CD4-positive, CD25-positive, alpha-beta regulatory T cell (primary cell): Measurements from ENCODE around the gene TDG. TPM values are rescaled to one million over a fixed set of nuclear protein-coding genes. Genes with fewer than 3 reads are reported as not detected.

Experiments used
- ATAC-seq, 2 donors: fragments of 150-1000 bp; cut with Tn5 transposase; one replicate each; pipeline ENCODE4 v1.10.0; 2021; ENCODE audit warnings: low read depth in 2 of 2, moderate number of reproducible peaks in 2 of 2, moderate library complexity in 1 of 2
- DNase-seq, 3 donors: peaks; one replicate each; pipeline versions ENCODE4 v3.0.0 to v3.0.0-alpha.2; 2012 to 2022; ENCODE audit warnings: mixed read lengths in 1 of 3
- H3K27ac ChIP-seq: one replicate; pipeline ENCODE4 v1.7.0; 2013; ENCODE audit warnings: mild to moderate bottlenecking, low read length; ENCODE audit not compliant: insufficient read depth, poor library complexity, severe bottlenecking
- H3K27me3 ChIP-seq: one replicate; pipeline ENCODE4 v1.7.0; 2013; ENCODE audit warnings: low read length; ENCODE audit not compliant: control insufficient read depth, insufficient read depth
- H3K36me3 ChIP-seq: one replicate; pipeline ENCODE4 v1.7.0; 2013; ENCODE audit warnings: mild to moderate bottlenecking, low read length, moderate library complexity; ENCODE audit not compliant: control insufficient read depth, insufficient read depth
- H3K4me1 ChIP-seq: 2 replicates; pipeline ENCODE4 v1.7.0; 2013; ENCODE audit warnings: mild to moderate bottlenecking, low read length; ENCODE audit not compliant: insufficient read depth, control insufficient read depth, poor library complexity, severe bottlenecking
- H3K4me3 ChIP-seq: one replicate; pipeline ENCODE4 v1.7.0; 2013; ENCODE audit warnings: low read depth, mild to moderate bottlenecking, low read length, moderate library complexity
- H3K9me3 ChIP-seq, 2 experiments: 1 replicate in 1 of 2; 2 replicates in 1 of 2; pipeline ENCODE4 v1.7.0; 2013; ENCODE audit warnings: low read length in 2 of 2, mild to moderate bottlenecking in 1 of 2, moderate library complexity in 1 of 2; ENCODE audit not compliant: control insufficient read depth in 2 of 2
- H3K27ac Mint-ChIP-seq, 3 donors: one replicate each; pipeline ENCODE4 v1.8.0; 2020 to 2022; ENCODE audit warnings: mild to moderate bottlenecking in 3 of 3, mixed read lengths in 3 of 3, moderate library complexity in 2 of 3
- H3K27me3 Mint-ChIP-seq: one replicate; pipeline ENCODE4 v1.8.0; 2022; ENCODE audit warnings: mild to moderate bottlenecking, mixed read lengths
- H3K36me3 Mint-ChIP-seq: one replicate; pipeline ENCODE4 v1.8.0; 2020; ENCODE audit warnings: mixed read lengths
- H3K4me1 Mint-ChIP-seq, 4 donors: one replicate each; pipeline ENCODE4 v1.8.0; 2020 to 2022; ENCODE audit warnings: mixed read lengths in 4 of 4, mild to moderate bottlenecking in 1 of 4
- H3K4me3 Mint-ChIP-seq, 4 donors: one replicate each; pipeline ENCODE4 v1.8.0; 2020 to 2022; ENCODE audit warnings: mild to moderate bottlenecking in 4 of 4, mixed read lengths in 4 of 4, moderate library complexity in 3 of 4
- H3K9me3 Mint-ChIP-seq, 7 donors: one replicate each; pipeline ENCODE4 v1.8.0; 2020 to 2022; ENCODE audit warnings: mixed read lengths in 7 of 7, mild to moderate bottlenecking in 3 of 7, moderate library complexity in 2 of 7
- polyA plus RNA-seq, 4 donors: library from polyadenylated mRNA; unstranded; fragments of 300-500 nt; fragmentation: Illumina TruSeq; gene quantifications; one replicate each; pipeline ENCODE4 v1.2.3, GENCODE V29; 2021
- total RNA-seq: library from RNA; stranded (reverse); gene quantifications from one replicate; pipeline ENCODE4 v1.2.3, GENCODE V29; 2022

Gene TDG
- total and polyA plus RNA-seq, 5 donors from 2014 or later: 18.6 to 26.7 (median 22.0) TPM

DNA sequence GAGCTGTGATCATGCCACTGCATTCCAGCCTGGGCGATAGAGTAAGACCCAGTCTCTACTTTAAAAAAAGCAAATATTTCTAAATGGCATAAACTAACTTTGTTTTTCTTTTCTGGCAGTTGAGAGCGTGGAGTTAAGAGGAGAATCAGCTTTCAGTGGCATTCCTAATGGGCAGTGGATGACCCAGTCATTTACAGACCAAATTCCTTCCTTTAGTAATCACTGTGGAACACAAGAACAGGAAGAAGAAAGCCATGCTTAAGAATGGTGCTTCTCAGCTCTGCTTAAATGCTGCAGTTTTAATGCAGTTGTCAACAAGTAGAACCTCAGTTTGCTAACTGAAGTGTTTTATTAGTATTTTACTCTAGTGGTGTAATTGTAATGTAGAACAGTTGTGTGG, 21.2 kb downstream of the TDG start:
- H3K36me3 ChIP-seq: peaks cover 59% of the 10 kb centered on the region
- H3K4me3 Mint-ChIP-seq: no peak overlapping the region
- H3K4me1 ChIP-seq: no peaks in the 10 kb centered on the region
- no peaks in the 10 kb centered on the region for H3K27me3 ChIP-seq
- no peak overlapping the region for H3K27ac Mint-ChIP-seq
- H3K36me3 Mint-ChIP-seq: peaks cover 9% of the 10 kb centered on the region
- no peak overlapping the region for H3K27ac ChIP-seq
- DNase-seq (no peak), ATAC-seq (no peak)
- no peaks in the 10 kb centered on the region for H3K9me3 ChIP-seq
- no peaks in the 10 kb centered on the region for H3K27me3 Mint-ChIP-seq
- H3K4me3 ChIP-seq: no peak overlapping the region
- peaks cover 0 to 5% (median under 1%) of the 10 kb centered on the region in 4 donors for H3K4me1 Mint-ChIP-seq
- H3K9me3 Mint-ChIP-seq: no peaks in the 10 kb centered on the region

DNA sequence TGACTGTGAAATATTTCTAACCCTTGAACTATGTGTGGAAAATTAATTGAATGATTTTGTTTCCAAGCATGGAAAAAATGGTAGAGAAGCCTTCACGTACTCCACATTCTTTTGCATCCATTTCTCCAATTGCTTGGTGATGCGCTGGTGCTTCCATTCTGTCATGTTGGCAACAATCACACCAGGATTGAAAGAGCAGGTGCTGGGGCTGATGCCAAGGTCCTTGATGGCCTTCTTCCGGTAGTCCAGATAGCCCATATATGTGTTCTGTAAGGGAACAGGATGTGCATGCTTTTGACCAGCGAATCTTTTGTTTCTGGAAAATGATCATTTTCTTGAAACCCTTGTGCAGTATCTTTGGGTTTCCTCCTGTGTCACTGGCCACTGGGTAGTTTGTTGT, 28.6 kb downstream of the TDG start:
- Histone ChIP-seq H3K4me3 (no peak overlapping the region), H3K36me3 (peaks cover 3% of the 10 kb centered on the region), H3K9me3 (no peaks in the 10 kb centered on the region), H3K27ac (no peak overlapping the region), H3K27me3 (peaks cover 4% of the 10 kb centered on the region), H3K4me1 (no peaks in the 10 kb centered on the region)
- Mint-ChIP-seq H3K27ac (no peak overlapping the region), H3K9me3 (peaks cover 0 to 3% (median 0%) of the 10 kb centered on the region in 7 donors), H3K27me3 (peaks cover 22% of the 10 kb centered on the region), H3K36me3 (no peaks in the 10 kb centered on the region), H3K4me3 (no peak overlapping the region), H3K4me1 (peaks cover 0 to 5% (median 0%) of the 10 kb centered on the region in 4 donors)
- DNase-seq: no peak
- no peak for ATAC-seq

DNA sequence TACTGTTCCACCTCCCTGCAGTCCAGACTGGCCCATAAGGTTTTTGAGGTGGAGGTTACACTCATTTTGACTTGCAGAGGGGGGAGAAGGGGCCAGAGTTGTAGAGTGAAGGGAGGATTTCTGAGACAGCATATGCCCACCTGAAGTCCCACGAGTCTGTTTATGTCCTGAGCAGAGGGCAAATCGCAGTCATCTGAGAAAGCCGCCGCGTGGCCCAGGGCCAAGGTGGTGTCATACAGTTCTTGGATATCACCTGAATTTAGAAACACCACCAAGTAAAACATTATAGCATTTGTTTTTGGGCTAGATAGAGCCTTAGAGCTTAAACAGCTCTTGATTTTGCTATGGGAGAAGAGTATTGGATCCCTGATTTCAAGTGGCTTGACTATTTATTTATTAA, 30.9 kb downstream of the TDG start:
- no peak overlapping the region for H3K4me3 ChIP-seq
- no peaks in the 10 kb centered on the region for H3K4me1 ChIP-seq
- DNase-seq (no peak), ATAC-seq (no peak)
- H3K27ac ChIP-seq: no peak overlapping the region
- H3K27ac Mint-ChIP-seq: no peak overlapping the region
- peaks cover 12% of the 10 kb centered on the region for H3K27me3 ChIP-seq
- no peaks in the 10 kb centered on the region for H3K36me3 ChIP-seq
- no peaks in the 10 kb centered on the region for H3K4me1 Mint-ChIP-seq
- H3K4me3 Mint-ChIP-seq: no peak overlapping the region
- peaks cover 0 to 6% (median 0%) of the 10 kb centered on the region in 7 donors for H3K9me3 Mint-ChIP-seq
- H3K27me3 Mint-ChIP-seq: peaks cover 31% of the 10 kb centered on the region
- no peaks in the 10 kb centered on the region for H3K9me3 ChIP-seq
- no peaks in the 10 kb centered on the region for H3K36me3 Mint-ChIP-seq

DNA sequence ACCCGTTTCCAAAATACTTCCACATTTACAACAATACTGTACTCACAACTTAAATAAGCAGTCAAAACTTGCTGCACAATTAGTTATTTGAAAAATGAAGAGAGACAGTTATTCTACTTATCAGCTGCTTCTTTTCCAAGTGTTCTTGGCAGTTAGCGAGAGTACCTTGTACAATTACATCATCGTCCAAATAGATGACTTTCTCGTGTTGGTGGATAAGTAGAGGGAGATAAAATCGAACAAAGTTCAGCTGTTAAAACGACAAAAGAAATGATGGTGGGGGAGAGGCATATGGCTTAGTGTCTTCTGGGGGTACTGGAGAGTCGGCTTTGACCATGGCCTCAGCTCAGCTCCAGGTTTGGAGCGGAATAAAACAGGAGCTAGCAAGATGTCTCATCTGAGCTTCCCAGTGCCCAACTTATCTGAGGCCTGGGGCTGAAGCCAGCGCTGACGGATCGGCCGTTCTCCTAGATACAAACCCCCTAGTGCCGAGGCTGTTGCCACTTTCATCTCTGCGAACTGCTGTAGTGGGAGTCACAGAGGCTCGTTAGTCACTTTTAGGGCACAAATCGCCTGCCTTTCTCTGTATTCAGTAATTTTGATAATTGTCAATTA, 31.7 kb downstream of the TDG start:
- Histone ChIP-seq H3K36me3 (no peaks in the 10 kb centered on the region), H3K27me3 (peaks cover 12% of the 10 kb centered on the region), H3K27ac (no peak overlapping the region), H3K4me3 (no peak overlapping the region), H3K4me1 (no peaks in the 10 kb centered on the region), H3K9me3 (no peaks in the 10 kb centered on the region)
- no peak for ATAC-seq
- H3K4me1 Mint-ChIP-seq: no peaks in the 10 kb centered on the region
- peaks cover 37% of the 10 kb centered on the region for H3K27me3 Mint-ChIP-seq
- no peak overlapping the region for H3K4me3 Mint-ChIP-seq
- H3K9me3 Mint-ChIP-seq: peaks cover 0 to 6% (median 0%) of the 10 kb centered on the region in 7 donors
- no peaks in the 10 kb centered on the region for H3K36me3 Mint-ChIP-seq
- DNase-seq: no peak
- no peak overlapping the region for H3K27ac Mint-ChIP-seq

DNA sequence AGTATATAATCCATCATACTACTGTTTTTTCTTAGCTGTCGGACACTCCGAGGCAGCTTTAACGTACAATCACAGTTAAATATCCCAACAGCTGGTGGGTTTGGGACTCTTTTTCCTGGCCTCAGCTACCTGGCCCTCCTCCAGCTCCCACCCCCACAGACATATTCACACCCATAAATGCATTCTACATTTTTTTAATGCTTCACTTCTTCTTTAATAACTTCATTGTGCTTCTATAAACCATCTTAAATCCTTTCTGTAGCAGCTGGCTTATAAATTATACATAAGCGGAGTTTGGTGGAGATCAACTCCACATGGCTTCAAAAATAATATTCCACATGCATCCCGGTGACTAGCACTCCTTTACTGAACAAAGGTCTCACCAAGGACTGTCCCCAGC, 33.3 kb downstream of the TDG start:
- no peak overlapping the region for H3K4me3 Mint-ChIP-seq
- DNase-seq: no peak
- peaks cover 49% of the 10 kb centered on the region for H3K27me3 Mint-ChIP-seq
- Histone ChIP-seq H3K27ac (no peak overlapping the region), H3K27me3 (peaks cover 19% of the 10 kb centered on the region), H3K9me3 (no peaks in the 10 kb centered on the region), H3K36me3 (no peaks in the 10 kb centered on the region), H3K4me1 (no peaks in the 10 kb centered on the region), H3K4me3 (no peak overlapping the region)
- H3K27ac Mint-ChIP-seq: no peak overlapping the region
- peaks cover 0 to 6% (median 0%) of the 10 kb centered on the region in 7 donors for H3K9me3 Mint-ChIP-seq
- H3K4me1 Mint-ChIP-seq: no peaks in the 10 kb centered on the region
- no peaks in the 10 kb centered on the region for H3K36me3 Mint-ChIP-seq
- no peak for ATAC-seq

DNA sequence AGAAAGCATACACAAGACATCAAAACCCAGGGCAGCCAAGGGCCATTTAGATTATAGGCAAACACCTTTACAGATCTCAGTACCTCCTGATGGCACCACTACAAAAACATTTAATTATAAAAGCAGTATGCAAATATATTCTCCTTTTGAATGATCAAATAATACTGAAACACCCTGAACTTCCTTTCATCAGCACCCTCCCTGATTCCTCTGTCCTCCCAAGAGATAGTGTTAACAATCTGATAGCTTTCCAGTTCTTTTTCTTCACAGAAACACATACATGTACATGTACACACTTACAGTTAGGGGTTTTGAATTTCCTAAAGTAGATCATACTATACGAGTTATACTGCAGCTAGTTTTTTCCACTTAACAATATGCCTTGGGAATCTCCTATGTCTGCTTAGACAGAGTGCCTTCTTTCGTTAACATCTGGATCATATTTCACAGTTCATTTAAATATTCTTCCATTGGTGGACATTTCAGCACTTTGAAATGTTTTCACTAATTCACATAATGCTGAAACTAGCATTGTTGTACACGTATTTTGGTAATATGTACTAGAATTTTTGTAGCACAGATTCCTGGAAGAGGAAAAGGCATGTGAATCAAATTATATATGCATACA, 35.2 kb downstream of the TDG start:
- peaks cover 39% of the 10 kb centered on the region for H3K27me3 Mint-ChIP-seq
- H3K36me3 Mint-ChIP-seq: no peaks in the 10 kb centered on the region
- Histone ChIP-seq H3K36me3 (no peaks in the 10 kb centered on the region), H3K4me3 (no peak overlapping the region), H3K27me3 (peaks cover 19% of the 10 kb centered on the region), H3K4me1 (no peaks in the 10 kb centered on the region), H3K27ac (no peak overlapping the region), H3K9me3 (no peaks in the 10 kb centered on the region)
- no peak overlapping the region for H3K27ac Mint-ChIP-seq
- DNase-seq (no peak), ATAC-seq (no peak)
- no peaks in the 10 kb centered on the region for H3K4me1 Mint-ChIP-seq
- H3K9me3 Mint-ChIP-seq: peaks cover 0 to 6% (median 0%) of the 10 kb centered on the region in 7 donors
- H3K4me3 Mint-ChIP-seq: no peak overlapping the region

DNA sequence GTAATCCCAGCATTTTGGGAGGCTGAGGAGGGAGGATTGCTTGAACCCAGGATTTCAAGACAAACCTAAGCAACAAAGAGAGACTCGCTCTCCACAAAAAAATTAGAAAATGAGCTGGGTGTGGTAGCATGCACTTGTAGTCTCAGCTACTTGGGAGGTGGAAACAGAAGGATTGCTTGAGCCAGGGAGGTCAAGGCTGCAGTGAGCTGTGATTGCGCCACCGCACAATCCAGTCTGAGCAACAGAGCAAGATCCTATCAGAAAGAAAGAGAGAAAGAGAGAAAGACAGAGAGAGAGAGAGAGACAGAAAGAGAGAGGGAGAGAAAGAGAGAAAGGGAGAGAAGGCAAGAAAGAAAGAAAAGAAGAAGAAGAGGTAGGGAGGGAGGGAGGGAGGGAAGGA, 37.0 kb downstream of the TDG start:
- Histone ChIP-seq H3K27me3 (peaks cover 22% of the 10 kb centered on the region), H3K27ac (no peak overlapping the region)
- peaks cover 52% of the 10 kb centered on the region for H3K27me3 Mint-ChIP-seq

DNA sequence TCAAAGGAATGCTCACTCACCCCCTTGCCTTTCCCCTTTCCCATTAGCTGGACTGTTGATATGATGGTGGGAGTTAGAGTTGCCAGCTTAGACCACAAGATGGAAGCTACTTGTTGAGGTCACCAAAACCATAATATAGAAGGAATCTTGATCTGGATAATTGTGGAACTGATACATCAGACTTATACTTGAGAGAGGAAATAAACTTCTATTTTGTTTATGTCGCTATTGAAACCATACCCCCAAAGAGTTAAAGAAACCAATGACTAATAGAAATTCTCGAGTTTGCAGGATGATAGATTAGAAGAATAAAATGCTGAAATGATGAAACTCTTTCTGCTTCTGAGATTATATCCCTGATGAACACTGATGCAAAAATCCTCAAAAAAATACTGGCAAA, 37.9 kb downstream of the TDG start:
- H3K27ac ChIP-seq: no peak overlapping the region
- H3K9me3 Mint-ChIP-seq: peaks cover 0 to 4% (median 0%) of the 10 kb centered on the region in 7 donors
- no peaks in the 10 kb centered on the region for H3K36me3 ChIP-seq
- H3K27ac Mint-ChIP-seq: no peak overlapping the region
- DNase-seq (no peak), ATAC-seq (no peak)
- no peaks in the 10 kb centered on the region for H3K9me3 ChIP-seq
- H3K4me1 ChIP-seq: no peaks in the 10 kb centered on the region
- no peaks in the 10 kb centered on the region for H3K4me1 Mint-ChIP-seq
- H3K27me3 Mint-ChIP-seq: peaks cover 53% of the 10 kb centered on the region
- no peak overlapping the region for H3K4me3 ChIP-seq
- no peaks in the 10 kb centered on the region for H3K36me3 Mint-ChIP-seq
- peaks cover 22% of the 10 kb centered on the region for H3K27me3 ChIP-seq
- H3K4me3 Mint-ChIP-seq: no peak overlapping the region

More for the DNA sequence above, 37.0 kb downstream of the TDG start:
- H3K9me3 ChIP-seq: no peaks in the 10 kb centered on the region
- DNase-seq (no peak), ATAC-seq (no peak)
- H3K4me3 Mint-ChIP-seq: no peak overlapping the region
- H3K36me3 ChIP-seq: no peaks in the 10 kb centered on the region
- no peaks in the 10 kb centered on the region for H3K36me3 Mint-ChIP-seq
- no peak overlapping the region for H3K4me3 ChIP-seq
- peaks cover 0 to 4% (median 0%) of the 10 kb centered on the region in 7 donors for H3K9me3 Mint-ChIP-seq
- H3K4me1 Mint-ChIP-seq: no peaks in the 10 kb centered on the region
- H3K4me1 ChIP-seq: no peaks in the 10 kb centered on the region
- H3K27ac Mint-ChIP-seq: no peak overlapping the region
